Measurements from ENCODE around the gene EFS.
"Not testable (repeated sequence)": the region's sequence is repeated elsewhere in the genome, so short reads cannot be mapped to it uniquely, and the experiment has no call there.

EFS gene

GRCh38 chr14:23399591-23399990 is 34.6 kb upstream of the EFS start:
- no peak for DNase-seq (ENCODE audit: low read depth in 1 of 2, low spot score in 1 of 2)

DNA sequence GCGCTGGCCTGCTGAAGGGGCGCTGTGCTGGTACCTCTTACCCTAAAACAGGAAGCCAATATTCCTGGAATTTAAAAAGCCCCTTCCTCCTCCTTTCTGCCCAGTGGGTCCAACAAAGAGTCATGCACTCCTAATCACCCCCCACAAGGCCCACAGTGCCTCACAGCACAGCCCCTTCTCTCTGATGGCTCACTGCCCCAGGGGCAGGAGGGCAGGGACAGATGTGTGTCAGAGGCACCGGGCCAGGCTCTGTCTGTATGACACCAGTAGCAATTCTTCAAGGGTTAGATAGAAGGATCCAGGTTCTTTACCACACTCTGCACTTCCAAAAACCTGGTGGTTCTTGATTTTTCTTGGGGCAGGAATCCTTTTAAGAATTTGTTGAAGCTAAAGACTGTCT is 34.2 kb upstream of the EFS start:
- no peak for DNase-seq (ENCODE audit: low read depth in 1 of 2, low spot score in 1 of 2)

- DNase-seq (ENCODE audit: low read depth in 1 of 2, low spot score in 1 of 2) = no peak
These were observed 33.4 kb upstream of the EFS start for GRCh38 chr14:23398348-23398747.

- DNase-seq (ENCODE audit: low read depth in 1 of 2, low spot score in 1 of 2) = no peak
These were observed 31.9 kb upstream of the EFS start for GRCh38 chr14:23396781-23397407.

DNA sequence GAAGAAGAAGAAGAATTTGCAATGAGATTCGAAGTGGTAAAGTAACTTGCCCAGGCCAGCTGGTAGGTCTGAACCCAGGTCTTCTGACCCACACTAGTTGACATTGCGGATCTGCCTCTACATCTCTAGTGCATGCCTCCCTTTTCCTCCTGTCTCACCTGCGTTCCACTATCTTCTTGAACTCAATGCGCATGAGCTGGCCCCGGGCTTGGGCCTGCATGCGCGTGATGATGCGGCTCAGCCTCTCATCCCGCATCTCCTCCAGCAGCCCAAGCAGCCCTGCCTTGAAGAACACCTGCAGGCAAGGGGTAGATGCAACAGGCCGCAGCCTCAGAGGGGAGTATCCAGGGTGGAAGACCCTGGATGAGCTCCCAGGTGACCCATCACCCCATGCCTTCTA is 31.2 kb upstream of the EFS start:
- no peak for DNase-seq (ENCODE audit: low read depth in 1 of 2, low spot score in 1 of 2)

DNA sequence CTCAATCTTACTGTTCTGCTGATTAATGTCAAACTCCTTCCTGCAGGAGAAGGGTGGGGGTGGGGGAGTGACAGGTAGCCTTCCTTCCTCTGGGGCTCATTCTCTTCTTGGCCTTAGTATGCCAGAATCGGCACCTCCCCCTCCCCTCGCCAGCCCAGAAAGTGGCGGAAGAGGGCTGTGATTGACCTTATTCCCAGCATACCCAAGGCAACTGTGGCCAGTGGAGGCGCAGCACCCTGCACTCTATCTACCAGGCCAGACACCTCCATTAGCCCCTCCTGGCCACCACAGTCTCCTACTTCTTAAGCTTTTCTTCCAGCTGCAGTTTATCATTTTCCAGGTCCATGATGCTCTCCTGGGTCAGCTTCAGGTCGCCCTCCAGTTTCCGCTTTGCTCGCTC is 27.6 kb upstream of the EFS start:
- DNase-seq (ENCODE audit: low read depth in 1 of 2, low spot score in 1 of 2) = no peak

GRCh38 chr14:23389871-23390270 is 24.9 kb upstream of the EFS start:
- DNase-seq (ENCODE audit: low read depth in 1 of 2, low spot score in 1 of 2) = not testable (repeated sequence)

- no peak for DNase-seq (ENCODE audit: low read depth in 1 of 2, low spot score in 1 of 2)
These were observed 24.4 kb upstream of the EFS start for GRCh38 chr14:23389396-23389795.

GRCh38 chr14:23388996-23389395 is 24.0 kb upstream of the EFS start:
- DNase-seq (ENCODE audit: low read depth in 1 of 2, low spot score in 1 of 2) = no peak

GRCh38 chr14:23387916-23388882 is 23.2 kb upstream of the EFS start:
- DNase-seq (ENCODE audit: low read depth in 1 of 2, low spot score in 1 of 2) = no peak

DNA sequence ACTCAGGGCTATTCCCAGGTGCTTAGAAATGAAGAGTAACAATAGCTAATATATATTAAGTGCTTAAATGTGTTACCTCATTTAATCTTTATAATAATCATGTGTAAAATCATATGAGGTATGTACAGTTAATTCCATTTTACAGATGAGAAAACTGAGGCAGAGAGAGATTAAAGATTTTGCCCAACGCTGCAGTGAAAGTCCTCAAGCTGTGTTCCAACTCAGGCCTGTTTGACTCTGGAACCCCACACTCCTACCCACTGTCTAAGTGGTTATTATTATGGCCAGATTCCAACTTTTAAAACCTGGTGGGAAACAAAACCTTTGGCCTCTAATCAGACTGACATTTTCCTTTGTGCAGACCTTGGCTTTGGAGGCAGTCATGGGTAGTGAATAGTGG is 22.0 kb upstream of the EFS start:
- no peak for DNase-seq (ENCODE audit: low read depth in 1 of 2, low spot score in 1 of 2)

DNA sequence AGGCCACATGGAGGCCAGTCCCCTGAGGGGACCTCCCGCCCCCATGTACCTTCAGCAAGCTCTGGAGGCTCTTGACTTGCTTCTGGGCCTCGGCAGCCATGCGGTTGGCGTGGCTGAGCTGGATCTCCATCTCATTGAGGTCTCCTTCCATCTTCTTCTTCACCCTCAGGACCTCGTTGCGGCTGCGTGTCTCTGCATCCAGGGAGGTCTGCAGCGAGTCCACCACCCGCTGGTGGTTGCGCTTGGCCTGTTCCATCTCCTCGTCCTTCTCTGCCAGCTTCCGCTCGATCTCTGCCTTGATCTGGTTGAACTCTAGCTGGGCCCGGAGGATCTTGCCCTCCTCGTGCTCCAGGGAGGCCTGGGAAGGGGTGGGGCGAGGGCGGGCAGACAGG is 21.3 kb upstream of the EFS start:
- DNase-seq (ENCODE audit: low read depth in 1 of 2, low spot score in 1 of 2) = not testable (repeated sequence)

GRCh38 chr14:23385642-23386265 is 20.8 kb upstream of the EFS start:
- no peak for DNase-seq (ENCODE audit: low read depth in 1 of 2, low spot score in 1 of 2)

- DNase-seq (ENCODE audit: low read depth in 1 of 2, low spot score in 1 of 2) = no peak
These were observed 20.3 kb upstream of the EFS start for GRCh38 chr14:23385244-23385641.

DNA sequence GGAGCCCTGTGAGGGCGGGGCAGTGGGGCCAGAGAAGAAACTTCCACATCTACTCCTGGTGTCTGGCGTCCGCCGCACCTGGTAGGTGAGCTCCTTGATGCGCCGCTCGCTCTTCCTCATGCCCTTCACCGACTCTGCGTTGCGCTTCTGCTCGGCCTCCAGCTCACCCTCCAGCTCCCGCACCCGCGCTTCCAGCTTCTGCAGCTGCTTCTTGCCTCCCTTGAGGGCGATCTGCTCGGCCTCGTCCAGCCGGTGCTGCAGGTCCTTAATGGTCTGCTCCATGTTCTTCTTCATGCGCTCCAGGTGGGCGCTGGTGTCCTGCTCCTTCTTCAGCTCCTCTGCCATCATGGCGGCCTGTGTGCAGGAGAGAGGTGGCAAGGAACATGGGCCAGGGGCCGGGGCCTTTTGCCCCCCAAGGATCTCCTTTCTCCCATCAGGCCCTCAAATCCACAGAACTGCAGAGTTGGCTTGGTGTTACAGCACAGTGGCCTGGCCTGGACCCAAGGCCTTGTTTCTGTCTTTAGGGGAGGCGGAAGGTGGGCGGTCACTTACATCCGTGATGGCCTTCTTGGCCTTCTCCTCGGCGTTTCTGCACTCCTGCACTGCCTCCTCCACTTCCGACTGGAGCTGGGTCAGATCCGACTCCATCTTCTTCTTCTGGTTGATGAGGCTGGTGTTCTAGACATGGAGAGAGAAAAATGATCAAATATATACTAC is 19.6 kb upstream of the EFS start:
- DNase-seq (ENCODE audit: low read depth in 1 of 2, low spot score in 1 of 2) = no peak

GRCh38 chr14:23382731-23383440 is 17.9 kb upstream of the EFS start:
- no peak for DNase-seq (ENCODE audit: low read depth in 1 of 2, low spot score in 1 of 2)

- no peak for DNase-seq (ENCODE audit: low read depth in 1 of 2, low spot score in 1 of 2)
These were observed 17.3 kb upstream of the EFS start for GRCh38 chr14:23382276-23382675.

GRCh38 chr14:23381871-23382270 is 16.9 kb upstream of the EFS start:
- DNase-seq (ENCODE audit: low read depth in 1 of 2, low spot score in 1 of 2) = no peak

GRCh38 chr14:23380976-23381375 is 16.0 kb upstream of the EFS start:
- no peak for DNase-seq (ENCODE audit: low read depth in 1 of 2, low spot score in 1 of 2)

- DNase-seq (ENCODE audit: low read depth in 1 of 2, low spot score in 1 of 2) = no peak
These were observed 15.4 kb upstream of the EFS start for GRCh38 chr14:23380197-23380914.

Data from activated CD4-positive, alpha-beta T cell treated with anti-CD3 and anti-CD28 coated beads, Interleukin-2, amount 50 U/mL, for 24 hours (primary cell).